HEK293T (cell line): Measurements from ENCODE around the gene GPR68.

Source experiments
- BHLHE40 ChIP-seq: fragments of 450-650 bp; IDR thresholded peaks from 2 replicates; pipeline ENCODE4 v1.6.1; 2016; ENCODE audit warnings: mild to moderate bottlenecking, moderate library complexity, borderline replicate concordance
- ELF4 ChIP-seq: fragments of 450-650 bp; IDR thresholded peaks from 2 replicates; pipeline ENCODE4 v1.6.1; 2017; ENCODE audit warnings: antibody characterized with exemption
- FOXK2 ChIP-seq: fragments of 450-650 bp; IDR thresholded peaks from 2 replicates; pipeline ENCODE4 v1.6.1; 2016; ENCODE audit warnings: mild to moderate bottlenecking
- L3MBTL2 ChIP-seq: fragments of 450-650 bp; conservative IDR thresholded peaks from 2 replicates; pipeline ENCODE4 v1.6.1; 2016; ENCODE audit warnings: mild to moderate bottlenecking
- PKNOX1 ChIP-seq: fragments of 450-650 bp; IDR thresholded peaks from 2 replicates; pipeline ENCODE4 v1.6.1; 2016

GRCh38 chr14:91195881-91196280 is 48.6 kb downstream of the GPR68 start:
- no peak for TF ChIP-seq FOXK2
- no peak for TF ChIP-seq BHLHE40
- TF ChIP-seq L3MBTL2 = no peak
- TF ChIP-seq PKNOX1 = no peak
- no peak for TF ChIP-seq ELF4
